Prostate gland (tissue), 2 donors: ENCODE data around the gene NR3C1.

ENCODE experiments used
- CTCF ChIP-seq, 4 experiments: fragments of 200-600 bp in 2 of 4; fragments of 450-650 bp in 2 of 4; sonication (generic) in 2 of 4; IDR thresholded peaks; 1 replicate in 3 of 4; 2 replicates in 1 of 4; pipeline ENCODE4 v1.5.1; 2016 to 2019; ENCODE audit warnings: antibody characterized with exemption in 4 of 4, mild to moderate bottlenecking in 2 of 4, moderate library complexity in 2 of 4
- POLR2A ChIP-seq: fragments of 450-650 bp; IDR thresholded peaks from one replicate; pipeline ENCODE4 v1.6.1; 2016; ENCODE audit warnings: antibody characterized with exemption, mild to moderate bottlenecking
- POLR2AphosphoS5 ChIP-seq: sonication (generic); formaldehyde crosslinking; IDR thresholded peaks from one replicate; pipeline ENCODE4 v1.6.1; 2017; ENCODE audit warnings: antibody characterized with exemption

GRCh38 chr5:143248391-143248790, 155.1 kb downstream of the NR3C1 start:
- TF ChIP-seq CTCF (IDR thresholded peaks at IDR 0.05) (no peak), POLR2AphosphoS5 (no peak), POLR2A (no peak)
